COR-L47 (cell line): Measurements from ENCODE around the gene CST7.
A peak's percentile ranks its signal among the peaks of the same experiment; 100 is the strongest.
"Not testable (repeated sequence)": the region's sequence is repeated elsewhere in the genome, so short reads cannot be mapped to it uniquely, and the experiment has no call there.

Experiments
- DNase-seq: peaks from one replicate; lab custom pipeline; 2025; lab: John Stamatoyannopoulos, UW

CST7 gene

GRCh38 chr20:24948939-24949679 lies at the start of gene CST7:
Gene CST7, plus strand, starts transcription at chr20:24949269. Its CDS starts 237 bp downstream, at chr20:24949506.
- DNase-seq = no peak

- DNase-seq = no peak
Observed at GRCh38 chr20:24906806-24907205, 42.3 kb upstream of the CST7 start.

GRCh38 chr20:24908642-24909041 lies 40.4 kb upstream of the CST7 start:
- no peak for DNase-seq

- DNase-seq = no peak
Observed at GRCh38 chr20:24909086-24909780, 39.8 kb upstream of the CST7 start.

- DNase-seq = no peak
Observed at GRCh38 chr20:24909861-24910260, 39.2 kb upstream of the CST7 start.

GRCh38 chr20:24910461-24910860 lies 38.6 kb upstream of the CST7 start:
- DNase-seq = peak; percentile 37

GRCh38 chr20:24911461-24911860 lies 37.6 kb upstream of the CST7 start:
- peak; percentile 82 for DNase-seq

- no peak for DNase-seq
Observed at GRCh38 chr20:24912397-24913075, 36.5 kb upstream of the CST7 start.

- no peak for DNase-seq
Observed at GRCh38 chr20:24913076-24913628, 35.9 kb upstream of the CST7 start.

GRCh38 chr20:24914388-24915241 lies 34.5 kb upstream of the CST7 start:
- DNase-seq = no peak

- DNase-seq = no peak
Observed at GRCh38 chr20:24915440-24915839, 33.6 kb upstream of the CST7 start.

- no peak for DNase-seq
Observed at GRCh38 chr20:24915892-24916291, 33.2 kb upstream of the CST7 start.

GRCh38 chr20:24916412-24916811 lies 32.7 kb upstream of the CST7 start:
- no peak for DNase-seq

GRCh38 chr20:24917056-24917455 lies 32.0 kb upstream of the CST7 start:
- no peak for DNase-seq

GRCh38 chr20:24917797-24918578 lies 31.1 kb upstream of the CST7 start:
- peak; percentile 77 for DNase-seq

GRCh38 chr20:24918579-24919566 lies 30.2 kb upstream of the CST7 start:
- no peak for DNase-seq

- not testable (repeated sequence) for DNase-seq
Observed at GRCh38 chr20:24919665-24920064, 29.4 kb upstream of the CST7 start.

- DNase-seq = not testable (repeated sequence)
Observed at GRCh38 chr20:24920706-24921105, 28.4 kb upstream of the CST7 start.

- not testable (repeated sequence) for DNase-seq
Observed at GRCh38 chr20:24929259-24929658, 19.8 kb upstream of the CST7 start.
